Activated CD4-positive, alpha-beta T cell treated with anti-CD3 and anti-CD28 coated beads, Interleukin-2, amount 10 ng/mL, durations not matched to agents 7 days and 5 days (primary cell): ENCODE results near the gene PHPT1. TPM values are rescaled to one million over a fixed set of nuclear protein-coding genes. Genes with fewer than 3 reads are reported as not detected.
"Not testable (repeated sequence)": the region's sequence is repeated elsewhere in the genome, so short reads cannot be mapped to it uniquely, and the experiment has no call there.

Experiments used
- CTCF ChIA-PET: fragments of 350-600 bp; sonication (Branson Sonifier 250); formaldehyde crosslinking; loops from one replicate; lab custom pipeline; 2021; ENCODE audit warnings: antibody characterized with exemption; lab: Charles Lee
- POLR2A ChIA-PET: fragments of 350-600 bp; sonication (Branson Sonifier 250); formaldehyde crosslinking; loops from one replicate; lab custom pipeline; 2021; ENCODE audit warnings: antibody characterized with exemption; lab: Charles Lee
- DNase-seq: peaks from one replicate; pipeline ENCODE4 v3.0.0-alpha.2; 2020
- H3K27ac Mint-ChIP-seq: one replicate; pipeline ENCODE4 v1.8.0; 2021; ENCODE audit warnings: mild to moderate bottlenecking, moderate library complexity, mixed read lengths
- H3K27me3 Mint-ChIP-seq: one replicate; pipeline ENCODE4 v1.8.0; 2021; ENCODE audit warnings: mixed read lengths
- H3K36me3 Mint-ChIP-seq: one replicate; pipeline ENCODE4 v1.8.0; 2021; ENCODE audit warnings: low read depth, mixed read lengths
- H3K4me1 Mint-ChIP-seq: one replicate; pipeline ENCODE4 v1.8.0; 2021; ENCODE audit warnings: mixed read lengths
- H3K4me3 Mint-ChIP-seq: one replicate; pipeline ENCODE4 v1.8.0; 2021; ENCODE audit warnings: mild to moderate bottlenecking, moderate library complexity, mixed read lengths
- H3K9me3 Mint-ChIP-seq: one replicate; pipeline ENCODE4 v1.8.0; 2021; ENCODE audit warnings: mixed read lengths
- total RNA-seq, 2 experiments: library from RNA; stranded (reverse); gene quantifications; one replicate each; pipeline ENCODE4 v1.2.3, GENCODE V29; 2021

The PHPT1 gene
- total RNA-seq, 2 experiments from 2014 or later, result 90.1 to 99.4 TPM

DNA sequence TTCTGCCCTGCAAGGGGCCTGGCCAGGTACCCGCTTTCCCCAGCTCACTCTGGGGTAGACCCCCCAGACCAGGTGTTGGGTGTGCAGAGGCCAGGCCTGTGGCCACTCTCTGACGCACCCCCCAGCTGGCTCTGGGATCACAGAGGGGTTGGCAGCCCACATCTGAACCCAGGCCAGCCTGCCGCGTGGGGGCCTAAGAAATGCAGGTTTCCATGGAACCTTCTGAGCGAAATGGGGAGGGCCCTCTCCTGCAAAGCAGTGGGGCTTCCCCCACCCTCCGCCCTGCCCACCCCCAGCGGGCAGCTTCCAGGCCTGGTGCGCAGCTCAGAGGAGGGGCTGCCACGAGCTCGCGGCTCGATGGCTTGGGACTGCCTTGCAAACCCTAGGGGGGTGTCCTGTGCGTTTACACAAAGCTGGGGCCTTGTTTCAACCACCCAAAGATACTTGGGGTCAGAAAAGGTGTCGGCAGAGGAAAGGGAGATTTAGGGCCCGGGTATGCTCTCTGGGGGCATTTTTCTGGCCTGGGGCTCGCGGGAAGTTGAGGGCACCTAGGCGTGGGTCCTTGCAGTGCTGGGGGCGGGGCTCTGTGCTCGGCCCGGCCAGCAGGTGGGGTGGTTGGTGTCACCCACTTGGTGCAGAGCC is 5.9 kb upstream of the PHPT1 start:
- DNase-seq, POLR2A ChIA-PET, H3K36me3 Mint-ChIP-seq, H3K27ac Mint-ChIP-seq, H3K9me3 Mint-ChIP-seq: not testable (repeated sequence)
- Mint-ChIP-seq H3K4me3 (peak overlapping the region; percentile 45), H3K4me1 (peaks cover 22% of the 10 kb centered on the region), H3K27me3 (peaks cover 17% of the 10 kb centered on the region)
- CTCF ChIA-PET, result interaction anchor here (0.6 to 3.2 kb wide), 34 partner anchors 8 to 248 kb away, joined by 3 to 23 read pairs (median 5); partner anchors contain the start of genes ABCA2, MAMDC4, RABL6 and TMEM141

DNA sequence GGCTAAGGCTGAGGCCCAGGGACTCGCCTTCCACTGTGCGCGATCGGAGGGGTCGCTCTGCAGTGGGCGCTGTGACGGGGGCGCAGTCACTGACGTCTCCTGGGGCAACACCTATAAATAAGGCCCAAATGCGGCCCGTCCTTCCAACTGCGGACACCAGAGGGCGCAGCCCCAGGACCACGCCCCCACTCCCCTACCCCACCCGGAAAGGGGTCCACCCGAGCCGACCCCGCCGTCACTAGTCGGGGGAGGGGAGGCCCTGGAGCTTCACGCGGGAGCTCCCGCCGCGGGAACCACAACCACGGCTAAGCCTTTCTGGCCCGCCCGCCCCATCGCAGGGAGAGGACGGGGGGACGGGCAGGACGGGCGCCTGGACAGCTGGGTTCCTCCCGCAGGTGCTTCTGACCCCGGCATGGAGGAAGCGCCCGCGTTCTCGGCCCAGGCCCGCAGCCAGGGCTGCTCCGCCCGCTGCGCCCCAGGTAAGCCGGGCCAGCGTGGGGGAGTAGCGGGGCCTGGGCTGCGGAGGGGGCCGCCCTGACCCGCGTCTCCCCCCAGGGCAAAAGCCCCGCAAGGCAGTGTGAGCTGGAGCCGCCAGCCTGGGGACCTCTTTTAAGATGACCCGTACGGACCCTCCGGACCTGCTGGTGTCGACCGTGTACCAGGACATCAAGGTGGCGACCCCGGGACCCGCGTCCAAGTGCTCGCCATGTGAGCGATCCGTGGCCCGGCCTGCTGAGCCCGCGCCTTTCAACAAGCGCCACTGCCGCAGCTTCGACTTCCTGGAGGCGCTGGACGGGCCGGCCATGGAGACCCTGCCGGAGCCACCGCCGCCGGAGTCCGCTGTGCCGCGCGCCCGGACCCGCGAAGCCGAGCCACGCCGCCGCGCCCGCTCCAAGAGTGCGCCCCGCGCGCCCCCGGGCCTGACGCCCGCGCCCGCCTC is 5.1 kb upstream of the PHPT1 start:
- peak; percentile 48 for DNase-seq
- Mint-ChIP-seq H3K4me1 (peaks cover 23% of the 10 kb centered on the region), H3K4me3 (peak overlapping the region; percentile 45), H3K27me3 (peaks cover 17% of the 10 kb centered on the region)
- H3K9me3 Mint-ChIP-seq, POLR2A ChIA-PET, H3K27ac Mint-ChIP-seq, H3K36me3 Mint-ChIP-seq: not testable (repeated sequence)
- CTCF ChIA-PET, result interaction anchor here (0.8 to 3.2 kb wide), 6 partner anchors 17 to 203 kb away, joined by 3 to 19 read pairs (median 9); partner anchors contain the start of genes NPDC1 and TMEM141

DNA sequence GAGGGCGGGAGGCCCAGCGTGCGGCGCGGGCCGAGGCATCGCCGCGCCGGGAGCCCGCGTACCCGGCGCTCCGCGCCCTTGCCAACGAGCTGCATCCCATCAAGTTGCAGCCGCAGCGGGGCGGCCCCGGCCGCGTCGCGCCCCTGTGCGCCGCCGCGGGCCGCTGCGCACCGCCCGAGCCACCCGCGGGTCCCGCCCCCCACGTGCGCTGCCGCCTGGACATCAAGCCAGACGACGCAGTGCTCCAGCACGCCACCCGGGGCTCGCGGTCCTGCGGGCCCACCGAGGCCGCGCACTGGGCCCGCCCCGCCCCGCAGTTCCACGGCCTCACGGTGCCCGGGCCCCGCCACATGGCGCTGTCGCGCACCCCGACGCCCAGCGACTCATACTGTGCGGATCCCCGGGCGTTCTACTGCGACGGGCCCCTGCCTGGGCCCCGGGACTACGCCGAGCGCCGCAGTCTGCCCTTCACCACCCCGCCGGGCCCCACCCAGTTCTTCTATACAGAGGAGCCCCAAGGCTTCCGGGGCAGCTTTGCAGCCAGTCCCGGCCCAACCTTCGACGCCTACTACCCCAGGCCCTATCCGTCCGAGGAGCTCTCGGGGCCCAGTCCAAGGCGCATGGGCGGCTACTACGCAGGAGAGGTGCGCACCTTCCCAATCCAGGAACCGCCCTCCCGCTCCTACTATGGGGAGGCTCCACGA is 4.3 kb upstream of the PHPT1 start:
- Mint-ChIP-seq H3K9me3 (no peaks in the 10 kb centered on the region), H3K4me3 (peak overlapping the region; percentile 41), H3K36me3 (peaks cover 9% of the 10 kb centered on the region), H3K4me1 (peaks cover 26% of the 10 kb centered on the region), H3K27me3 (peaks cover 17% of the 10 kb centered on the region), H3K27ac (peak overlapping the region; percentile 57)
- ChIA-PET POLR2A (no interaction called here), CTCF (interaction anchor here (0.8 to 3.2 kb wide), 3 partner anchors 185 to 202 kb away, joined by 3 to 19 read pairs (median 8); partner anchors contain the start of gene NPDC1)
- DNase-seq, result no peak

DNA sequence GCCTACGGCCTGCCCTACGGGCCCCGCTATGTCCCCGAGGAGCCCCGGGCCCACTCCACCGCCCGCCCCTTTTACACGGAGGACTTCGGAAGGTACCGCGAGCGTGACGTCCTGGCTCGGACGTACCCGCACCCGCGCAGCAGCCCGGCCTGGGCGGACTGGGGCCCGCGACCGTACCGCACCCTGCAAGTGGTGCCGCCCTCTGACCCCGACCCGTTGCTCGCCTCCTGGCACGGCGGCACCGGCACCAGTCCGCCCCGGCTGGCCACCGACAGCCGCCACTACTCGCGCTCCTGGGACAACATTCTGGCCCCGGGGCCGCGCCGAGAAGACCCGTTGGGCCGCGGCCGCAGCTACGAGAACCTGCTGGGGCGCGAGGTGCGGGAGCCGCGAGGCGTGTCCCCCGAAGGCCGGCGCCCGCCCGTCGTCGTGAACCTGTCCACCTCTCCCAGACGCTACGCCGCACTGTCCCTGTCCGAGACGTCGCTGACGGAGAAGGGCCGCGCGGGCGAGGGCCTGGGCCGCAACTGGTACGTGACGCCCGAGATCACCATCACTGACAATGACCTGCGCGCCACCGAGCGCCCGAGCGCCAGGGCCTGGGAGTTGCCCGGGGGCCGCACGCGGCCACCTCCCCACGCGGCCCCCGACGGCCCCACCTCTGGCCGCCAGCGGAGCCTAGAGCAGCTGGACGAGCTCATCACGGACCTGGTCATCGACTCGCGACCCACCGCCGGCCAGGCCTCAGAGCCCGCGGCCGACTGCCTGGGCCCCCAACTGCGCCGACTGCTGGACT is 3.5 kb upstream of the PHPT1 start:
- Mint-ChIP-seq H3K4me3 (peak overlapping the region; percentile 41), H3K4me1 (peaks cover 27% of the 10 kb centered on the region), H3K27ac (peak overlapping the region; percentile 57), H3K27me3 (peaks cover 17% of the 10 kb centered on the region), H3K9me3 (no peaks in the 10 kb centered on the region), H3K36me3 (peaks cover 6% of the 10 kb centered on the region)
- no peak for DNase-seq
- ChIA-PET CTCF (interaction anchor here (1.0 to 2.5 kb wide), 2 partner anchors 17 to 201 kb away, joined by 3 to 8 read pairs; partner anchors contain the start of gene NPDC1), POLR2A (no interaction called here)

DNA sequence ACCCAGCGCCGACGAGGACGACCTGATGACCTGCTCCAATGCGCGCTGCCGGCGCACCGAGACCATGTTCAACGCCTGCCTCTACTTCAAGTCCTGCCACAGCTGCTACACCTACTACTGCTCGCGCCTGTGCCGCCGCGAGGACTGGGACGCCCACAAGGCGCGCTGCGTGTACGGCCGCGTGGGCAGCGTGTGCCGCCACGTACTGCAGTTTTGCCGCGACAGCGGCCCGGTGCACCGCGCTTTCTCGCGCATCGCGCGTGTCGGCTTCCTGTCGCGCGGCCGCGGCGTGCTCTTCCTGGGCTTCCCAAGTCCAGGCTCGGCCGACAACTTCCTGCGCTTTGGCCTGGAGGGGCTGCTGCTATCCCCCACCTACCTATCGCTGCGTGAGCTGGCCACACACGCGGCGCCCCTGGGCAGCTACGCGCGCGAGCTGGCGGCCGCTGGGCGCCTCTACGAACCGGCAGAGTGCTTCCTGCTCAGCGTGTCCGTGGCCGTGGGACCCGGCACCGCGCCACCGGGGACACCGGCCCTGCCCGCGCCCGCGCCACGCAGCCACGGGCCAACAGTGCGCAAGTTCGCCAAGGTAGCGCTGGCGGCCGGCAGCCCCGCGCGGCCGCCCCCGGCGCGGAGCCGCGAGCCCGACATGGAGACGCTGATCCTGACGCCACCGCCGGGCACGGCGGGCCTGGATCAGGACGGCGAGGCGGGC is 2.7 kb upstream of the PHPT1 start:
- H3K36me3 Mint-ChIP-seq, result peaks cover 3% of the 10 kb centered on the region
- peaks cover 17% of the 10 kb centered on the region for H3K27me3 Mint-ChIP-seq
- H3K9me3 Mint-ChIP-seq, result no peaks in the 10 kb centered on the region
- H3K27ac Mint-ChIP-seq, result peak overlapping the region; percentile 62
- no peak for DNase-seq
- peaks cover 27% of the 10 kb centered on the region for H3K4me1 Mint-ChIP-seq
- POLR2A ChIA-PET, result no interaction called here
- CTCF ChIA-PET, result interaction anchor here (0.9 to 2.5 kb wide), 5 partner anchors 18 to 200 kb away, joined by 3 to 8 read pairs (median 3); partner anchors contain the start of genes NPDC1 and TRAF2
- H3K4me3 Mint-ChIP-seq, result no peak overlapping the region

- DNase-seq, result no peak
- peak overlapping the region; percentile 67 for H3K27ac Mint-ChIP-seq
- H3K27me3 Mint-ChIP-seq, result peaks cover 17% of the 10 kb centered on the region
- H3K9me3 Mint-ChIP-seq, result no peaks in the 10 kb centered on the region
- H3K4me1 Mint-ChIP-seq, result peaks cover 23% of the 10 kb centered on the region
- peak overlapping the region; percentile 92 for H3K4me3 Mint-ChIP-seq
- CTCF ChIA-PET, result interaction anchor here (0.9 to 2.2 kb wide), 5 partner anchors 18 to 182 kb away, joined by 3 to 7 read pairs (median 3); partner anchors contain the start of gene TRAF2
- H3K36me3 Mint-ChIP-seq, result peaks cover 3% of the 10 kb centered on the region
- POLR2A ChIA-PET, result no interaction called here
Observed at GRCh38 chr9:136847088-136847825, 2.0 kb upstream of the PHPT1 start.

GRCh38 chr9:136847826-136848392 is 1.3 kb upstream of the PHPT1 start:
- peaks cover 3% of the 10 kb centered on the region for H3K36me3 Mint-ChIP-seq
- ChIA-PET POLR2A (no interaction called here), CTCF (interaction anchor here (0.9 to 2.2 kb wide), 4 partner anchors 22 to 181 kb away, joined by 3 to 7 read pairs (median 4); partner anchors contain the start of gene TRAF2)
- H3K27ac Mint-ChIP-seq, result peak overlapping the region; percentile 67
- DNase-seq, result peak; percentile 81
- peaks cover 21% of the 10 kb centered on the region for H3K4me1 Mint-ChIP-seq
- H3K9me3 Mint-ChIP-seq, result no peaks in the 10 kb centered on the region
- H3K27me3 Mint-ChIP-seq, result peaks cover 17% of the 10 kb centered on the region
- peak overlapping the region; percentile 92 for H3K4me3 Mint-ChIP-seq

DNA sequence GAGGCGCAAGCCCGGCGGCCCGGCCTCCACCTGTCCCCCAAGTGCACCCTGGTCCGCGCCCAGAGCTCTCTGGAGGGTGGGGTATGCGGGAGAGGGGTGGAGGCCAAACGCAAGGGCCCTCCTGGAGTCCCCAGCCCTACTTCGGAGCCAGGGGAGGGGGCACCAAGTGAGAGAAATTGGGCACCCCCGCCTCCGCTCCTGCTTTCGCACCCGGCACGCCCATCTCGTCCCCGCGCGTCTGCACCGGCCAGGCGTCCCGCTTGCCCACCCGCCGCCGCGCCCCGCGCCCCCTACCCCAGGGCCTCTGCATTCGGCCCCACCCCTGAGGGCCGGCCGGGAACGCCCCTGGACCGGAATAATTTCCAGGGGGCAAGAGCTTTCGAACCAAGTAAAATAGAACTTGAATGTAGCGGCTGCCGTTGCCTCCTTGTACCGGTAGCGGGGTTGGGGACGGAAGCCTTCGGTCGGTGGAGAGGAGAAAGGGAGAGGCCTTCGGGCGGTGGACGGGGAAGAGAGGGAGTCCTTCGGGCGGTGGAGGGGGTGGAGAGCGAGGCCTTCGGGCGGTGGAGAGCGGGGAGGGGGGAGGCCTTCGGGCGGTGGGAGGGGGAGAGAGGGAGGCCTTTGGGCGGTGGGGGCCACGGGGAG is 694 bp upstream of the PHPT1 start:
- Mint-ChIP-seq H3K9me3 (no peaks in the 10 kb centered on the region), H3K36me3 (peaks cover 3% of the 10 kb centered on the region), H3K4me3 (peak overlapping the region; percentile 92), H3K4me1 (peaks cover 19% of the 10 kb centered on the region), H3K27me3 (peaks cover 16% of the 10 kb centered on the region), H3K27ac (peak overlapping the region; percentile 86)
- DNase-seq, result peak; percentile 55
- CTCF ChIA-PET, result interaction anchor here (0.9 to 2.2 kb wide), 3 partner anchors 22 to 181 kb away, joined by 3 to 7 read pairs (median 6); no protein-coding TSS in a partner anchor
- POLR2A ChIA-PET, result no interaction called here

GRCh38 chr9:136849960-136850865 is 1.0 kb downstream of the PHPT1 start:
- CTCF ChIA-PET, result interaction anchor here (1.1 kb wide), 1 partner anchor 94 kb away, joined by 3 read pairs; the partner anchor contains the start of gene FBXW5
- POLR2A ChIA-PET, result no interaction called here
- Mint-ChIP-seq H3K9me3 (no peaks in the 10 kb centered on the region), H3K27ac (peak overlapping the region; percentile 88), H3K27me3 (peaks cover 13% of the 10 kb centered on the region), H3K36me3 (peaks cover 3% of the 10 kb centered on the region), H3K4me3 (peak overlapping the region; percentile 92), H3K4me1 (peaks cover 17% of the 10 kb centered on the region)
- DNase-seq, result no peak
